Esophagus (tissue), 2 donors: ENCODE results near the gene HSF4. TPM values are rescaled to one million over a fixed set of nuclear protein-coding genes. Genes with fewer than 3 reads are reported as not detected.

ENCODE experiments used
- H3K27ac ChIP-seq, 2 donors: one replicate each; pipeline ENCODE4 v1.5.1; 2013; ENCODE audit warnings: low read depth in 2 of 2, mild to moderate bottlenecking in 2 of 2, inconsistent platforms in 1 of 2, low read length in 1 of 2, moderate library complexity in 1 of 2
- H3K27me3 ChIP-seq, 2 donors: one replicate each; pipeline ENCODE4 v1.6.1; 2013; ENCODE audit warnings: low read length in 2 of 2, control low read depth in 1 of 2, mild to moderate bottlenecking in 1 of 2; ENCODE audit not compliant: insufficient read depth in 2 of 2, control insufficient read depth in 1 of 2
- H3K36me3 ChIP-seq, 2 donors: one replicate each; pipeline ENCODE4 v1.6.1; 2013; ENCODE audit warnings: low read length in 1 of 2; ENCODE audit not compliant: control insufficient read depth in 2 of 2, insufficient read depth in 2 of 2
- H3K4me1 ChIP-seq, 2 donors: one replicate each; pipeline ENCODE4 v1.6.1; 2013; ENCODE audit warnings: low read length in 1 of 2; ENCODE audit not compliant: control insufficient read depth in 2 of 2, insufficient read depth in 2 of 2
- H3K4me3 ChIP-seq, 2 donors: one replicate each; pipeline ENCODE4 v1.5.1; 2013; ENCODE audit warnings: low read length in 2 of 2, mild to moderate bottlenecking in 2 of 2, low read depth in 1 of 2, moderate library complexity in 1 of 2
- H3K9me3 ChIP-seq, 2 donors: one replicate each; pipeline ENCODE4 v1.6.1; 2013; ENCODE audit warnings: mild to moderate bottlenecking in 2 of 2, low read depth in 1 of 2, low read length in 1 of 2, moderate library complexity in 1 of 2; ENCODE audit not compliant: control insufficient read depth in 2 of 2, insufficient read depth in 1 of 2
- WGBS, 2 donors: extraction: QIAGEN DNeasy Blood & Tissue Kit; methylation state at CpG; one replicate each; pipeline ENCODE4 v1.1.7; 2013; 5-methylcytosine and 5-hydroxymethylcytosine counted together
- polyA plus RNA-seq, 2 donors: library from polyadenylated mRNA; stranded (reverse); fragments of 200-250 nt; gene quantifications; one replicate each; pipeline ENCODE4 v1.2.3, GENCODE V29; 2013
- donor health status: healthy with polysubstance abuse.
- donor health status: Bipolar disorder and iron deficiency.

HSF4 gene
- polyA plus RNA-seq, 2 donors = 22.9 to 80.4 TPM

DNA sequence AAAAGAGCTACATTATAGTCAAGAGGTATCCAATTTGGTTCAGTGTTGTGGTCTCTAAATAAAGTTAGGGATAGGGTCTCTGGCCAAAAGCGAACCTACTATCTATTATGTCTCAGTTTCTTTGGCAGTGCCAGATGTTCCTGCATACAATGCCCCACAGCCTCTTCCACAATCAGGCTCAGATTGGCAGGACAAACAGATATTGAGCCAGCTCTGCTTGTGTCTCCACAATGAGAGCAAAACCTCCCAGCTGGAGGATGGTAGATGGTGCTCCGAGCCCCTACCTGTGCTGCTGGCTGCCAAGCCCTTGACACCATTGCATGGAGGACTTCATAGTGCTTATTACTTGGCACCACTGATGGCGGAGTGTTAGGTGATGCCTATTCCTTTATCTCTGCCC is 35.1 kb upstream of the HSF4 start:
- Histone ChIP-seq H3K36me3 (peaks cover 4 to 19% of the 10 kb centered on the region in 2 donors), H3K27ac (no peak overlapping the region), H3K4me3 (no peak overlapping the region), H3K27me3 (no peaks in the 10 kb centered on the region), H3K9me3 (no peaks in the 10 kb centered on the region), H3K4me1 (no peaks in the 10 kb centered on the region)
- 98 to 100% methylated on average over 3 of the region's 3 CpGs for WGBS, 2 donors

DNA sequence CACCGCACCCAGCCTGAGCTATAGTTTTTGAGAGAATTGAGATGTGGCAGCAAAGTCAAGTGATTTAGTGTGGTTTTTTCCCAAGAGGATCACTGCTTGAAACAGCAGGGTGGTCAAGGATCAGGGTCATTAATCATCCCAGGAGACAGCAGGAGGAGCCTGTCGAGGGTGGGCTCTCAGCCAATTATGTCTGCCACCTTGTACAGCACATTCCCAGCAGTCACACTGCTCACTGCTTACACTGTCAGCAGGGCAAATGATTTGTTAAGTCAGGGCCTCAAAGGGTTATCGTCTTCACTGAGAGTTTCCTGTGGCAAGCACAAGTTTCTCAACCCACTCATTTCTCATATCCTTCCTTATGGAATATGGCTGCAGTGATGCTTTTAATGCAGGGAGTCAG is 26.9 kb upstream of the HSF4 start:
- Histone ChIP-seq H3K27ac (no peak overlapping the region), H3K27me3 (no peaks in the 10 kb centered on the region), H3K36me3 (peaks cover 21 to 30% of the 10 kb centered on the region in 2 donors), H3K9me3 (no peaks in the 10 kb centered on the region), H3K4me3 (no peak overlapping the region), H3K4me1 (no peaks in the 10 kb centered on the region)
- WGBS, 2 donors = 57 to 59% methylated on average over 3 of the region's 3 CpGs

- Histone ChIP-seq H3K4me3 (no peak overlapping the region), H3K36me3 (peaks cover 15 to 55% of the 10 kb centered on the region in 2 donors), H3K4me1 (no peaks in the 10 kb centered on the region), H3K9me3 (no peaks in the 10 kb centered on the region), H3K27me3 (no peaks in the 10 kb centered on the region), H3K27ac (no peak overlapping the region)
- 95 to 96% methylated on average over 13 of the region's 13 CpGs for WGBS, 2 donors
Measured at GRCh38 chr16:67141391-67141790, 23.2 kb upstream of the HSF4 start.

DNA sequence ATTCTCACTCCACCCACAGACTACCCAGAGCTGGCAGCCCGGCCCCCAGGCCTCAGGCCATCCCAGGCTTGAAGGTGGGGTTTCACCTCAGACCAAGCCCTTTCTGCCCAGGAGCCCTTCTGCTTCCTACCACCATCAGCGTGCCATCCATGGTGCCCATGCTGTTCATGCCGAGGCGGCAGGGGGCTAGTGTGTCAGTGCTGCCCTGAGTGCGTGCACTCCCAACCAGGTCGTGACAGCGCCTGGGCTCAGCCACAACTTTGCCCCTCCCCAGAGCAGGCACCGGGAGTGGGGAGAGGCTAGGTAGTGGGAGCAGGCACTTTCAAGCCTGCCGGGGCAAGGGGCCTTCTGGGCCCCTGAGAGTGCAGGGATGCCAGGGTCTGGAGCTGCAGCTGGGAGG is 22.2 kb upstream of the HSF4 start:
- Histone ChIP-seq H3K4me1 (peaks cover 0 to 4% of the 10 kb centered on the region in 2 donors), H3K27me3 (no peaks in the 10 kb centered on the region), H3K36me3 (peaks cover 15 to 62% of the 10 kb centered on the region in 2 donors), H3K27ac (no peak overlapping the region), H3K9me3 (no peaks in the 10 kb centered on the region), H3K4me3 (no peak overlapping the region)
- WGBS, 2 donors = 93 to 95% methylated on average over 9 of the region's 9 CpGs

DNA sequence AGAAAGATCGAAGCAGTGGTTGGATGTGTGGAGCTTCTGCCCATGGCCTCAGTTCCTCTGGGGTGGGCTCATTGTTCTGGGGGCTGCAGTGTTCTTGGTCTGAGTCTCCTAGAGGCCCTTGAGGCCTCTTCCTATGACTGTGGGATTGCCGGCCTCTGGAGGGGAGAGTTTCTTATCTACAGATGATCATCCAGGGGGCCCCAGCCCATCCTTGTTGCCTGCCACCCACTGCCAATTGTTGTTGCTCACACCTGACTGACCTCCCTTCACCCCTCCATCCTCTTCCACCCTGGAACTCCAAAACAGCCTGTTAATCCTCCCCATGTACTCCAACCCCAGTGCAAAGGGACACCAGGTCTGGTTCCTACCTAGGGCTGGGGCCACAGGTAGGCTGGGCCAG is 19.6 kb upstream of the HSF4 start:
- 86 to 96% methylated on average over 2 of the region's 2 CpGs for WGBS, 2 donors

DNA sequence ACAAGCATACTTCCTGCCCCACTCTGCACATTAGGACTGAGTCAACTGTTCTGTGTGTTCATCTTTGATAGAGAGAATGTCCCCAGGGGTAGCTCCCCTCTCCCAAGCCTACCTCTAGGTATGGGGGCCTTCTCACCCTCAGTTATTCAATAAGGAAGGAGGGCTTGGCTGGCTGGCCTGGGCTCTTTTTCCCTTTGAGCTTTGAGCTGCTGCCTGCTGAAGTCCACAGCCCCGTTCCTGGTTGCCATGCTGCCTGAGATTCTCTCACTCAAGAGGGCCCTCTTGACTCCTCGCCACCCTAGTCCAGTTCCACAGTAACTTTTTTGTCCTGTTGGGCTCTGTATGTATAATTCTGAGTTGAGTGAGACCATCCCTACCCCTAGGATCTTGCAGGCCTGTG is 18.8 kb upstream of the HSF4 start:
- WGBS, 2 donors = 91 to 98% methylated on average over 2 of the region's 2 CpGs
- Histone ChIP-seq H3K27ac (no peak overlapping the region), H3K4me1 (peaks cover 0 to 10% of the 10 kb centered on the region in 2 donors), H3K27me3 (no peaks in the 10 kb centered on the region), H3K9me3 (no peaks in the 10 kb centered on the region), H3K36me3 (peaks cover 13 to 66% of the 10 kb centered on the region in 2 donors), H3K4me3 (no peak overlapping the region)

More for the DNA sequence above, 19.6 kb upstream of the HSF4 start:
- Histone ChIP-seq H3K27me3 (no peaks in the 10 kb centered on the region), H3K9me3 (no peaks in the 10 kb centered on the region), H3K36me3 (peaks cover 15 to 68% of the 10 kb centered on the region in 2 donors), H3K27ac (no peak overlapping the region), H3K4me3 (no peak overlapping the region), H3K4me1 (peaks cover 0 to 9% of the 10 kb centered on the region in 2 donors)

DNA sequence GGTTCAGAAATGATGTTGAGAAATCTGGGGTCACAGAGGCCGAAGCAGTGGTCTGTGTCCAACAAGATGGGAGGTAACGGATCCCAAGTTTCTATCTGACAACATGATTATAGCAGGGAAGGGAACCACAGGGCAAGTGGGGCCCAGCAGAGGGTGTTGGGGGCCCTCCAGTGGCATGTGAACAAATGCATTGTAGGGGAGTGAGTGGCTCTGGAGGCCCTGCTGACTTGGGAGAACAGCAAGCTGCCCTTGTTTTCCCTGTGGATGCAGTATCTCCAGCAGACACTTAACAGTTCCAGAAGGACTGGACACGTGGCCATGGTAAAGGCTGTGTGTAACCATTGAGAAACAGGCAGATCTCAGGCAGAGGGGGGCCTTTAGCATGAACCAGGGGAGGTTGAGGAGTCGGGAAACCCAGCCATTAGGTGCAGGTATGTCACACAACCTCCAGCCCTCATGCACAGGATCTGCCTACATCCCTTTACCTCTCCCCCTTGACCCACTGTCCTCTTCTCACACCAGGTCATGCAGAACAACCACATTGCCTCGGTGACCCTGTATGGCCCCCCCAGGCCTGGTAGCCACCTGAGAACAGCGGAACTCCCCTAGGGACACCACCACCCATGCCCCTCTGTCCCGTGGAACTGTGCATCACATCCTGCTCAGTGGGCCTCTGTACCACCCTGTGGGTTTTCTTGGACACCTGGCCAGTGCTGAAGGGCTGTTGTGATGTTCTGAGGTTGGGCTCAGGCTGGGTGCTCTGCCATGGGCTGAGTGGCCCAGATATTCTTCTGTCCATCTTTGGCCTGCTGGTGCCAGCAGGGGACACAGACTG is 17.8 kb upstream of the HSF4 start:
- Histone ChIP-seq H3K27me3 (no peaks in the 10 kb centered on the region), H3K36me3 (peaks cover 7 to 58% of the 10 kb centered on the region in 2 donors), H3K9me3 (no peaks in the 10 kb centered on the region), H3K27ac (peak overlapping the region in 1 of 2 donors; percentile 23), H3K4me3 (no peak overlapping the region), H3K4me1 (peaks cover 0 to 12% of the 10 kb centered on the region in 2 donors)
- WGBS, 2 donors = 86 to 89% methylated on average over 7 of the region's 7 CpGs

- no peak overlapping the region for H3K4me3 ChIP-seq
- peaks cover 0 to 12% of the 10 kb centered on the region in 2 donors for H3K4me1 ChIP-seq
- WGBS, 2 donors = 58 to 62% methylated on average over 4 of the region's 4 CpGs
- H3K27me3 ChIP-seq = no peaks in the 10 kb centered on the region
- peaks cover 3 to 50% of the 10 kb centered on the region in 2 donors for H3K36me3 ChIP-seq
- H3K9me3 ChIP-seq = no peaks in the 10 kb centered on the region
- H3K27ac ChIP-seq = peak overlapping the region in 1 of 2 donors; percentile 23
Measured at GRCh38 chr16:67147437-67148140, 17.0 kb upstream of the HSF4 start.

- no peaks in the 10 kb centered on the region for H3K9me3 ChIP-seq
- H3K4me1 ChIP-seq = peaks cover 0 to 12% of the 10 kb centered on the region in 2 donors
- H3K36me3 ChIP-seq = peaks cover 3 to 45% of the 10 kb centered on the region in 2 donors
- no peak overlapping the region for H3K27ac ChIP-seq
- H3K4me3 ChIP-seq = no peak overlapping the region
- H3K27me3 ChIP-seq = no peaks in the 10 kb centered on the region
- 85 to 88% methylated on average over 2 of the region's 2 CpGs for WGBS, 2 donors
Measured at GRCh38 chr16:67148221-67148620, 16.3 kb upstream of the HSF4 start.
